Endothelial cell of umbilical vein (primary cell): ENCODE data around the gene UPF1.

Experiments used
- EZH2 ChIP-seq: IDR thresholded peaks from 2 replicates; pipeline ENCODE4 v1.6.1; 2012; ENCODE audit warnings: borderline replicate concordance, low read depth, mild to moderate bottlenecking, moderate library complexity, low read length, inconsistent platforms; ENCODE audit not compliant: severe bottlenecking
- GATA2 ChIP-seq: IDR thresholded peaks from 2 replicates; pipeline ENCODE4 v1.7.0; 2011; ENCODE audit warnings: low read depth, mild to moderate bottlenecking, moderate library complexity, mixed read lengths, low read length; ENCODE audit not compliant: insufficient read length, insufficient read depth
- MYC ChIP-seq: IDR thresholded peaks from one replicate; pipeline ENCODE4 v1.6.1; 2011; ENCODE audit warnings: mild to moderate bottlenecking, low read depth, low read length
- POLR2A ChIP-seq: IDR thresholded peaks from 2 replicates; pipeline ENCODE4 v1.6.1; 2012; ENCODE audit warnings: low read depth, mild to moderate bottlenecking, control low read depth, low read length
- POLR2AphosphoS5 ChIP-seq: IDR thresholded peaks from 2 replicates; pipeline ENCODE4 v1.6.1; 2012; ENCODE audit warnings: low read depth, mild to moderate bottlenecking, control low read depth, low read length, moderate library complexity; ENCODE audit not compliant: insufficient read depth
- TF ChIP-seq, protein P1 (sequence below), 2 donors: IDR thresholded peaks; 1 replicate in 1 of 2; 2 replicates in 1 of 2; pipeline ENCODE4 v1.5.1; 2011; ENCODE audit warnings: low read length in 2 of 2, mild to moderate bottlenecking in 2 of 2, moderate library complexity in 2 of 2, control low read depth in 1 of 2, inconsistent platforms in 1 of 2, low read depth in 1 of 2; ENCODE audit not compliant: insufficient read depth in 1 of 2; ENCODE audit errors: extremely low read depth in 1 of 2
- TF ChIP-seq, protein P2 (sequence below): IDR thresholded peaks from 2 replicates; pipeline ENCODE4 v1.6.1; 2011; ENCODE audit not compliant: insufficient read depth, insufficient read length

DNA sequence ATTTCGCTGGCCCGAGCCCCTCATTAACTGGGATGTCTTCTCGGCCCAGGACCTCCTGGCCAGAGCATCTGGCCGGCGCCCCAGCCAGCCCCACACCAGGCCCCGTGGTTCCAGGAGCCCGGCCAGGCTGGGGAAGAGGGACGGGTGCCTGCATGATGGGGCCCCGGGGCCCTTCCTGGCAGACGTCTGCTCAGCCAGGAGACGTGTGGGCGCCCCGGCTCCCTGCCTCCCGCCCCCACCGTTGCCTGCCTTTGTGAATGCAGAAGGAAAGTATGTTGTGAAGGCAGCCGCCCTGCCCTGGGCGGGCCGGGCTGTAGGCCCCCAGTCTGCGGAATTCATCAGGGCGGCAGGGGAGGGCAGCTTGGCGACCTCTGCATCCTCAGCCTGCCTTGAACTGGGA is 36.2 kb upstream of the UPF1 start:
- no peak for TF ChIP-seq EZH2
- TF ChIP-seq, protein P1, sequence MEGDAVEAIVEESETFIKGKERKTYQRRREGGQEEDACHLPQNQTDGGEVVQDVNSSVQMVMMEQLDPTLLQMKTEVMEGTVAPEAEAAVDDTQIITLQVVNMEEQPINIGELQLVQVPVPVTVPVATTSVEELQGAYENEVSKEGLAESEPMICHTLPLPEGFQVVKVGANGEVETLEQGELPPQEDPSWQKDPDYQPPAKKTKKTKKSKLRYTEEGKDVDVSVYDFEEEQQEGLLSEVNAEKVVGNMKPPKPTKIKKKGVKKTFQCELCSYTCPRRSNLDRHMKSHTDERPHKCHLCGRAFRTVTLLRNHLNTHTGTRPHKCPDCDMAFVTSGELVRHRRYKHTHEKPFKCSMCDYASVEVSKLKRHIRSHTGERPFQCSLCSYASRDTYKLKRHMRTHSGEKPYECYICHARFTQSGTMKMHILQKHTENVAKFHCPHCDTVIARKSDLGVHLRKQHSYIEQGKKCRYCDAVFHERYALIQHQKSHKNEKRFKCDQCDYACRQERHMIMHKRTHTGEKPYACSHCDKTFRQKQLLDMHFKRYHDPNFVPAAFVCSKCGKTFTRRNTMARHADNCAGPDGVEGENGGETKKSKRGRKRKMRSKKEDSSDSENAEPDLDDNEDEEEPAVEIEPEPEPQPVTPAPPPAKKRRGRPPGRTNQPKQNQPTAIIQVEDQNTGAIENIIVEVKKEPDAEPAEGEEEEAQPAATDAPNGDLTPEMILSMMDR (IDR thresholded peaks at IDR 0.05; ENCODE audit: extremely low read depth in 1 of 2, insufficient read depth in 1 of 2, low read depth in 1 of 2, low read length in 2 of 2), result no peak
- no peak for TF ChIP-seq POLR2A
- no peak for TF ChIP-seq POLR2AphosphoS5
- no peak for TF ChIP-seq GATA2
- TF ChIP-seq, protein P2, sequence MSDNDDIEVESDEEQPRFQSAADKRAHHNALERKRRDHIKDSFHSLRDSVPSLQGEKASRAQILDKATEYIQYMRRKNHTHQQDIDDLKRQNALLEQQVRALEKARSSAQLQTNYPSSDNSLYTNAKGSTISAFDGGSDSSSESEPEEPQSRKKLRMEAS, result no peak
- TF ChIP-seq MYC, result no peak
